Measurements from ENCODE around the gene LIMS1.

DNA sequence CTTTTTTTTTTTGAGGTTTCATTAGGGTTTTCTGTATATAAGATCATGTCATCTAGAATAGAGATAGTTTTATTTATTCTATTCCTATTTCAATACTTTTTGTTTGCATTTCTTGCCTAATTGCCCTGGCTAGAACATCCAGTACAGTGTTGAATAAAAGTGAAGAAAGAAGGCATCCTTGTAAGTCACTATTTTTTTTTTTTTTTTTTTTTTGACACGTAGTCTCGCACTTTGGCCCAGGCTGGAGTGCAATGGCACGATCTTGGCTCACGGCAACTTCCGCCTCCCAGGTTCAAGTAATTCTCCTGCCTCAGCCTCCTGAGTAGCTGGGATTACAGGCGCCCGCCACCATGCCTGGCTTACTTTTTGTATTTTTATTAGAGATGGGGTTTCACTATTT lies 157.2 kb downstream of the LIMS1 start:
- TF ChIP-seq, protein P1, sequence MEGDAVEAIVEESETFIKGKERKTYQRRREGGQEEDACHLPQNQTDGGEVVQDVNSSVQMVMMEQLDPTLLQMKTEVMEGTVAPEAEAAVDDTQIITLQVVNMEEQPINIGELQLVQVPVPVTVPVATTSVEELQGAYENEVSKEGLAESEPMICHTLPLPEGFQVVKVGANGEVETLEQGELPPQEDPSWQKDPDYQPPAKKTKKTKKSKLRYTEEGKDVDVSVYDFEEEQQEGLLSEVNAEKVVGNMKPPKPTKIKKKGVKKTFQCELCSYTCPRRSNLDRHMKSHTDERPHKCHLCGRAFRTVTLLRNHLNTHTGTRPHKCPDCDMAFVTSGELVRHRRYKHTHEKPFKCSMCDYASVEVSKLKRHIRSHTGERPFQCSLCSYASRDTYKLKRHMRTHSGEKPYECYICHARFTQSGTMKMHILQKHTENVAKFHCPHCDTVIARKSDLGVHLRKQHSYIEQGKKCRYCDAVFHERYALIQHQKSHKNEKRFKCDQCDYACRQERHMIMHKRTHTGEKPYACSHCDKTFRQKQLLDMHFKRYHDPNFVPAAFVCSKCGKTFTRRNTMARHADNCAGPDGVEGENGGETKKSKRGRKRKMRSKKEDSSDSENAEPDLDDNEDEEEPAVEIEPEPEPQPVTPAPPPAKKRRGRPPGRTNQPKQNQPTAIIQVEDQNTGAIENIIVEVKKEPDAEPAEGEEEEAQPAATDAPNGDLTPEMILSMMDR (IDR thresholded peaks at IDR 0.05; ENCODE audit: insufficient read depth, low read length, poor library complexity, severe bottlenecking) = no peak
- no peak for TF ChIP-seq EZH2phosphoT487 (conservative IDR thresholded peaks at IDR 0.05; ENCODE audit: low read length)

Measured in SU-DHL-6 (cell line).